ENCODE results near the gene EXOG.

DNA sequence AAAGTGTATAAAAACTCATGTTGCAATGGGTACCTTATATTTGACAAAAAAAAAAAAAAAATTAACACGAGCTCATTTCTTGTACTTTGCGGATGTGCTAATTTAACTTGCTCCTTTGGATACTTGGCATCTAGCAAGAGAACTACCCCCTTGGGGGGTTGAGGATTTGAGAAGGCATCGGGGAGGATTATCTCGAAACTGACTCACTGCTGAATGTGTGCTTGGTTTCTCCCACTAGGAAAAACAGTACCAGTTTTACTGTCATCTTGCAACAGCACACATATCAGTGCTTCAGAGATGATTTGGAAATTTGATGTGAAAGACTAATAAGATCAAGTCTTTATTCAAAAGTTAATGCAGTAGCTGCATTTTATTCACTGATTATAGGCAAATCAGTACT lies 891 bp downstream of the EXOG start:
- TF ChIP-seq, protein P1, sequence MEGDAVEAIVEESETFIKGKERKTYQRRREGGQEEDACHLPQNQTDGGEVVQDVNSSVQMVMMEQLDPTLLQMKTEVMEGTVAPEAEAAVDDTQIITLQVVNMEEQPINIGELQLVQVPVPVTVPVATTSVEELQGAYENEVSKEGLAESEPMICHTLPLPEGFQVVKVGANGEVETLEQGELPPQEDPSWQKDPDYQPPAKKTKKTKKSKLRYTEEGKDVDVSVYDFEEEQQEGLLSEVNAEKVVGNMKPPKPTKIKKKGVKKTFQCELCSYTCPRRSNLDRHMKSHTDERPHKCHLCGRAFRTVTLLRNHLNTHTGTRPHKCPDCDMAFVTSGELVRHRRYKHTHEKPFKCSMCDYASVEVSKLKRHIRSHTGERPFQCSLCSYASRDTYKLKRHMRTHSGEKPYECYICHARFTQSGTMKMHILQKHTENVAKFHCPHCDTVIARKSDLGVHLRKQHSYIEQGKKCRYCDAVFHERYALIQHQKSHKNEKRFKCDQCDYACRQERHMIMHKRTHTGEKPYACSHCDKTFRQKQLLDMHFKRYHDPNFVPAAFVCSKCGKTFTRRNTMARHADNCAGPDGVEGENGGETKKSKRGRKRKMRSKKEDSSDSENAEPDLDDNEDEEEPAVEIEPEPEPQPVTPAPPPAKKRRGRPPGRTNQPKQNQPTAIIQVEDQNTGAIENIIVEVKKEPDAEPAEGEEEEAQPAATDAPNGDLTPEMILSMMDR (IDR thresholded peaks at IDR 0.05), result no peak
- TF ChIP-seq POLR2A (IDR thresholded peaks at IDR 0.05), result no peak

Measured in adrenal gland (tissue), 5 donors.